Common myeloid progenitor, CD34-positive (primary cell): Measurements from ENCODE around the gene PRRC2C.
A peak's percentile ranks its signal among the peaks of the same experiment; 100 is the strongest.

ENCODE experiments used
- CTCF ChIA-PET: fragments of 350-600 bp; sonication (Branson Sonifier 250); formaldehyde crosslinking; loops from one replicate; lab custom pipeline; 2021; ENCODE audit warnings: antibody characterized with exemption; lab: Charles Lee
- POLR2A ChIA-PET: fragments of 350-600 bp; sonication (Branson Sonifier 250); formaldehyde crosslinking; loops from one replicate; lab custom pipeline; 2021; ENCODE audit warnings: antibody characterized with exemption; lab: Charles Lee
- DNase-seq, 3 donors: peaks; one replicate each; pipeline versions ENCODE4 v3.0.0 to v3.0.0-alpha.2; 2013
- H3K27ac ChIP-seq, 2 experiments: 1 replicate in 1 of 2; 2 replicates in 1 of 2; pipeline ENCODE4 v1.7.0; 2013; ENCODE audit warnings: inconsistent platforms in 2 of 2, low read length in 2 of 2, mild to moderate bottlenecking in 2 of 2, low read depth in 1 of 2, moderate library complexity in 1 of 2; ENCODE audit not compliant: severe bottlenecking in 2 of 2, insufficient read depth in 1 of 2, poor library complexity in 1 of 2
- H3K27me3 ChIP-seq, 5 experiments: replicated peaks in 2 of 5; 1 replicate in 3 of 5; 2 replicates in 2 of 5; pipeline versions ENCODE4 v1.6.1 to v1.7.0; 2013; ENCODE audit warnings: low read length in 4 of 5, mild to moderate bottlenecking in 2 of 5, moderate library complexity in 2 of 5, inconsistent platforms in 1 of 5; ENCODE audit not compliant: insufficient read depth in 5 of 5, control insufficient read depth in 4 of 5
- H3K36me3 ChIP-seq, 4 experiments: 1 replicate in 2 of 4; 2 replicates in 2 of 4; pipeline versions ENCODE4 v1.6.1 to v1.7.0; 2013; ENCODE audit warnings: low read length in 3 of 4, control low read depth in 1 of 4, mild to moderate bottlenecking in 1 of 4; ENCODE audit not compliant: control insufficient read depth in 4 of 4, insufficient read depth in 4 of 4
- H3K4me1 ChIP-seq, 4 experiments: 1 replicate in 3 of 4; 2 replicates in 1 of 4; pipeline versions ENCODE4 v1.6.1 to v1.7.1; 2013; ENCODE audit warnings: low read length in 3 of 4, mild to moderate bottlenecking in 3 of 4, control low read depth in 1 of 4, inconsistent platforms in 1 of 4, moderate library complexity in 1 of 4; ENCODE audit not compliant: control insufficient read depth in 4 of 4, insufficient read depth in 4 of 4; ENCODE audit errors: control extremely low read depth in 1 of 4
- H3K4me3 ChIP-seq, 7 experiments: 1 replicate in 4 of 7; 2 replicates in 3 of 7; pipeline versions ENCODE4 v1.5.1 to v1.7.0; 2013; ENCODE audit warnings: mild to moderate bottlenecking in 7 of 7, low read length in 6 of 7, moderate library complexity in 6 of 7, inconsistent platforms in 2 of 7, low read depth in 2 of 7, control low read depth in 1 of 7; ENCODE audit not compliant: insufficient read depth in 4 of 7, control insufficient read depth in 1 of 7; ENCODE audit errors: extremely low read depth in 1 of 7
- H3K9me3 ChIP-seq, 5 experiments: 1 replicate in 4 of 5; 2 replicates in 1 of 5; pipeline versions ENCODE4 v1.6.1 to v1.7.1; 2013; ENCODE audit warnings: low read length in 4 of 5, mild to moderate bottlenecking in 2 of 5, inconsistent platforms in 1 of 5, low read depth in 1 of 5, moderate library complexity in 1 of 5; ENCODE audit not compliant: control insufficient read depth in 4 of 5, insufficient read depth in 2 of 5; ENCODE audit errors: control extremely low read depth in 1 of 5
- WGBS: methylation state at CpG from one replicate; pipeline ENCODE4 v1.1.5; 2013; ENCODE audit not compliant: insufficient coverage; 5-methylcytosine and 5-hydroxymethylcytosine counted together

The PRRC2C gene

DNA sequence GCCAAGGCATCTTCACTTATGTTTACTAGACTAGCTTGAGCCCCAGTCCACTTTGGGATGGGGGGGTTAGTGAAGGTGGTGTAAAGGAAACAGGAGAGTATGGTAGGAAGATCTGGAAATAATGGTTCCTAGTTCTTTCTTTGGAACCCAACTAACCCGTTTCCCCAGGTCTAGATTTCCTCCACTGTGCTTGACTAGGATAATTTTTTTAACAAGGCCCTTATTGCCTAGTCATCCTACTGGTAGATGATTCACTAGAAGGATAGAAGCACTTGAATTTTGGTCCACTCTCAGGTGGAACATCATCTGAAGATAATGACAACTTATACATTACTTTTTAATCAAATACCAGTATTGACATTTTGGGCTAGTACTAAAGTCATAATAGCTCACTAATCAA lies 90.8 kb downstream of the PRRC2C start:
- POLR2A ChIA-PET, result interaction anchor here (0.6 kb wide), 1 partner anchor 19 kb away, joined by 3 read pairs; no protein-coding TSS in a partner anchor
- Histone ChIP-seq H3K27ac (no peak overlapping the region), H3K27me3 (no peaks in the 10 kb centered on the region), H3K36me3 (peaks cover 30 to 77% (median 53%) of the 10 kb centered on the region in 4 experiments), H3K4me3 (no peak overlapping the region), H3K4me1 (no peaks in the 10 kb centered on the region), H3K9me3 (no peaks in the 10 kb centered on the region)
- 86% methylated on average over 1 of the region's 1 CpG for WGBS
- CTCF ChIA-PET, result no interaction called here
- DNase-seq, result no peak

DNA sequence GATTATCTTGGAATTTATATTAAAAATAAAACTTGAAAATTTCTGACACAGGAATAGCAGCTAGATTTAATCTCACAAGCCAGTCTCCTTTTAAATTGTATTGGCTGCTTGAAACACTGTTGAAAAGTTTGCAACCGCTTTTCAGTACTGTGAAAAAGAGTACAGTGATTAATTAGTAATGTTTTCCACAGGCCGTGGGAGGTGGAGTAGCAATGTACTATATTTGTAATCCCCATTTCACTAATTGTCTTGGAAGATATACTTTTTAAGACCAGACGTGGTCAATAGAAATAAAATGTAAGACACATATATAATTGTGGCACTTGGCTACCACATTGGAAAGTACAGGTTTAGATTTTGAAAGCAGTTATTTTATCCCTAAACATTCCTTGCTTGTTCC lies 95.9 kb downstream of the PRRC2C start:
- DNase-seq, result no peak
- Histone ChIP-seq H3K4me3 (no peak overlapping the region), H3K36me3 (peaks cover 28 to 87% (median 58%) of the 10 kb centered on the region in 4 experiments), H3K27ac (no peak overlapping the region), H3K9me3 (no peaks in the 10 kb centered on the region), H3K27me3 (no peaks in the 10 kb centered on the region), H3K4me1 (no peaks in the 10 kb centered on the region)
- WGBS, result no CpG with 5 or more reads among the region's 3 CpGs
- ChIA-PET CTCF (interaction anchor here (0.9 to 1.5 kb wide), 3 partner anchors 22 to 85 kb away, joined by 3 read pairs; no protein-coding TSS in a partner anchor), POLR2A (interaction anchor here (0.7 kb wide), 1 partner anchor 130 kb away, joined by 3 read pairs; no protein-coding TSS in a partner anchor)

DNA sequence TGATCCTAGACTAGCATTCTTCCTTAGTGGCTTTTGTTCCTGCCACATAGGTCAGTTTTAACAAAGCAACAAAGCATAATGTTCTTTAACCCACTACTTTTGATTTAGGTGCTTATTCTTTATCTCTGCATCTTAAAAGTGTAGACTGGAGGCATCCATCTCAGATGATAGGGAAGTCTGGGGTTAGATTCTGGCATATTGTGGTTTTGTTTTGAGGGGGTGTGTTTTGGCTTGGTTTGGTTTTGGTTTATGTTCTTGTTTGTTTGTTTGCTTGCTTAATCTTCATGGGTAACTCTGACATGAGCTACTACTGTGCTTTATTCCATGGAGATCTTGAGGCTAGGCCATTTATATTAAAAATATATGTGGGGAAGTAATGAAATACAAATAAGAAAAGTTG lies 96.4 kb downstream of the PRRC2C start:
- ChIA-PET POLR2A (no interaction called here), CTCF (interaction anchor here (0.9 to 1.5 kb wide), 2 partner anchors 23 to 84 kb away, joined by 3 read pairs; no protein-coding TSS in a partner anchor)
- DNase-seq, result peak in 2 of 3 donors; percentile 9 to 18
- no peaks in the 10 kb centered on the region for H3K9me3 ChIP-seq
- no peak overlapping the region for H3K4me3 ChIP-seq
- peaks cover 28 to 84% (median 55%) of the 10 kb centered on the region in 4 experiments for H3K36me3 ChIP-seq
- H3K27ac ChIP-seq, result peak overlapping the region in 1 of 2 experiments; percentile 14
- no peaks in the 10 kb centered on the region for H3K4me1 ChIP-seq
- no peaks in the 10 kb centered on the region for H3K27me3 ChIP-seq

DNA sequence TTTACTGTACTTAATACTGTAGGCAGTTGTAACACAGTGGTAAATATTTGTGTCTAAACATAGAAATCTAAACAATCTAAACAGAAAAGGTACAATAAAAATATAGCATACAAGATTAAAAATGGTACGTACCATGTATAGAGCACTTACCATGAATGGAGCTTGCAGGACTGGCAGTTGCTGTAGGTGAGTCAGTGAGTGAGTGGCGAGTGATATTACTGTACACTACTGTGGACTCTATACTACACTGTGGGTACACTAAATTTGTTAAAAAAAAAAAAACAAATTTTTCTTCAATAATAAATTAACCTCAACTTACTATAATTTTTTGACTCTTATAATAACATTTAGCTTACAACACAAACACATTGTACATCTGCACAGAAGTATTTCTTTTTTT lies 97.3 kb downstream of the PRRC2C start:
- no CpG with 5 or more reads among the region's 2 CpGs for WGBS
- Histone ChIP-seq H3K9me3 (no peaks in the 10 kb centered on the region), H3K36me3 (peaks cover 30 to 85% (median 53%) of the 10 kb centered on the region in 4 experiments), H3K4me1 (no peaks in the 10 kb centered on the region), H3K27ac (no peak overlapping the region), H3K4me3 (no peak overlapping the region), H3K27me3 (no peaks in the 10 kb centered on the region)
- POLR2A ChIA-PET, result interaction anchor here (0.6 kb wide), 1 partner anchor 31 kb away, joined by 3 read pairs; no protein-coding TSS in a partner anchor
- CTCF ChIA-PET, result interaction anchor here (0.9 to 1.5 kb wide), 3 partner anchors 83 to 402 kb away, joined by 3 read pairs; no protein-coding TSS in a partner anchor
- no peak for DNase-seq

DNA sequence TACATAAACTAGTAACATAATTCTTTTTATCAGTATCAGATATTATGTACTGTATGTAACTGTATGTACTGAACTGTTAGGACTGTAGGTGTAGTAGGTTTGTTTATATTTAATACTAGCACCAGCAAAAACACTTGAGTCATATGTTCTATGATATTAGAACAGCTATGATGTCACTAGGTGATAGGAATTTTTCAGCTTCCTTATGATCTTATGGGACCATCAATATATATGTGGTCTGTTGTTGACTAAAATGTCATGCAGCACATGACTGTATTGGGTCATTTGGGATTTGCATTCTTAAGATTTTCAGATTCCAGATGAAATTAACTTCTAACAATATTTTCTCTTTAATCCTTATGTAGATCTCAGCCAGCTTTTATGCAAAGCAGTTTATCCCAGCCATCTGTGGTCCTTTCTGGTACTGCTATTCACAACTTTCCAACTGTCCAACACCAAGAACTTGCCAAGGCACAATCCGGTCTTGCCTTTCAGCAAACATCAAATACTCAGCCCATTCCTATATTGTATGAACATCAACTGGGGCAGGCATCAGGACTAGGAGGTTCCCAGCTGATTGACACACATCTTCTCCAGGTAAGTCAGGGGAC lies 98.4 kb downstream of the PRRC2C start:
- peak overlapping the region in 1 of 2 experiments; percentile 28 for H3K27ac ChIP-seq
- CTCF ChIA-PET, result interaction anchor here (1.2 kb wide), 1 partner anchor 400 kb away, joined by 3 read pairs; no protein-coding TSS in a partner anchor
- no peaks in the 10 kb centered on the region for H3K9me3 ChIP-seq
- no CpG with 5 or more reads among the region's 1 CpG for WGBS
- peaks cover 27 to 84% (median 55%) of the 10 kb centered on the region in 4 experiments for H3K36me3 ChIP-seq
- H3K27me3 ChIP-seq, result no peaks in the 10 kb centered on the region
- H3K4me3 ChIP-seq, result no peak overlapping the region
- no peak for DNase-seq
- POLR2A ChIA-PET, result no interaction called here
- H3K4me1 ChIP-seq, result no peaks in the 10 kb centered on the region

DNA sequence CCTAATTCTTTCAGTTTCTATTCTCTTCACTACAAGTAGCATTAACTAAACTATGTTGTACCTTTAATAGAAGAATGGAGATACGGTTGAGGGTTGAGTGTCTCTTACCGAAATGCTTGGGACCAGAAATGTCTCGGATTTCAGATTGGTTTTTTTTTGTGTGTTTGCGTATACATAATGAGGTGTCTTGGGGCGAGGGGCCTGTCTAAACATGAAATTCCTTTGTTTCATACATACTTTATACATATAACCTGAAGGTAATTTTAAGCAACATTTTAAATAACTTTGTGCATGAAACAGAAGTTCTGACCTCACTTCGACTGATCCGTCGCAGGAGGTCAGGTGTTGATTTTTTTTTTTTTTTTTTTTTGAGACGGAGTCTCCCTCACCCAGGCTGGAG lies 100.4 kb downstream of the PRRC2C start:
- POLR2A ChIA-PET, result no interaction called here
- no peak for DNase-seq

DNA sequence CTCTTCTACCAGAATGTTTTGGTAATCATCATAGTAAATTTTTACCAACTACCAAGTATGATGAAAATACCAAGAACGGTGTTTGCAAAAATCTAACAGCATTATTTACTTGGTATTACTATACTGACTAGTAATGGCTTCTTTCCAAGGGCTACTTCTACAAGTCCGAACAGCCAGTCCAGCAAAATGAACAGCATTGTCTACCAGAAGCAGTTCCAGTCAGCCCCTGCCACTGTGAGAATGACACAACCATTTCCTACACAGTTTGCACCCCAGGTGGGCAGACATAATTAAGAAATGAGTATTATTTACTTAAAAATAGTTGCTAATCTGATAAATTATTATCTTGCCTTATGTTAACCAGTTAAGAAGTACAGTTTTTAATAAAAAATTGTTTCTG lies 102.9 kb downstream of the PRRC2C start:
- ChIA-PET POLR2A (no interaction called here), CTCF (interaction anchor here (0.8 to 1.0 kb wide), 2 partner anchors 10 to 45 kb away, joined by 3 to 4 read pairs; no protein-coding TSS in a partner anchor)
- 100% methylated on average over 1 of the region's 2 CpGs for WGBS
- Histone ChIP-seq H3K9me3 (no peaks in the 10 kb centered on the region), H3K27me3 (no peaks in the 10 kb centered on the region), H3K4me3 (no peak overlapping the region), H3K27ac (no peak overlapping the region), H3K36me3 (peaks cover 35 to 85% (median 59%) of the 10 kb centered on the region in 4 experiments), H3K4me1 (no peaks in the 10 kb centered on the region)
- no peak for DNase-seq

More for the DNA sequence above, 100.4 kb downstream of the PRRC2C start:
- Histone ChIP-seq H3K27me3 (no peaks in the 10 kb centered on the region), H3K36me3 (peaks cover 30 to 81% (median 57%) of the 10 kb centered on the region in 4 experiments), H3K9me3 (no peaks in the 10 kb centered on the region), H3K4me3 (no peak overlapping the region), H3K27ac (no peak overlapping the region), H3K4me1 (no peaks in the 10 kb centered on the region)
- CTCF ChIA-PET, result interaction anchor here (0.8 kb wide), 1 partner anchor 9 kb away, joined by 3 read pairs; no protein-coding TSS in a partner anchor
- WGBS, result no CpG with 5 or more reads among the region's 9 CpGs
